ENCODE measurements around the gene NOL12.
"Not testable (repeated sequence)": the region's sequence is repeated elsewhere in the genome, so short reads cannot be mapped to it uniquely, and the experiment has no call there.

The NOL12 gene

DNA sequence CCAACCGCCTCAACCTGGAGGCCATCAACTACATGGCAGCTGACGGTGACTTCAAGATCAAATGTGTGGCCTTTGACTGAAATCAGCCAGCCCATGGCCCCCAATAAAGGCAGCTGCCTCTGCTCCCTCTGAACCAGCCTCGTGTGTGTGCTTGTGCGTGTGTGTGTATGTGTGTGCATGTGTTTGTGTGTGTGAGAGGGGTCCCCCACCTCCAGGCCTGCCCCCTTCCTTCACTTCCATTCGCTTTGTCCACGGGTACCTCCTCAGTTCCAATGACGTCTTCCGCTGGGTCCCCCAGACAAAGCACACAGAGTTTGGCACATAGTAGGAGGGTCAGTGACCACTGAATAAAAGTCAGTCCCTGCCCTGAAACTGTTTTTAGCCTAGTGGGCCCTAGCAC lies 6.5 kb upstream of the NOL12 start:
- no peak for DNase-seq (ENCODE audit: low read depth)

DNA sequence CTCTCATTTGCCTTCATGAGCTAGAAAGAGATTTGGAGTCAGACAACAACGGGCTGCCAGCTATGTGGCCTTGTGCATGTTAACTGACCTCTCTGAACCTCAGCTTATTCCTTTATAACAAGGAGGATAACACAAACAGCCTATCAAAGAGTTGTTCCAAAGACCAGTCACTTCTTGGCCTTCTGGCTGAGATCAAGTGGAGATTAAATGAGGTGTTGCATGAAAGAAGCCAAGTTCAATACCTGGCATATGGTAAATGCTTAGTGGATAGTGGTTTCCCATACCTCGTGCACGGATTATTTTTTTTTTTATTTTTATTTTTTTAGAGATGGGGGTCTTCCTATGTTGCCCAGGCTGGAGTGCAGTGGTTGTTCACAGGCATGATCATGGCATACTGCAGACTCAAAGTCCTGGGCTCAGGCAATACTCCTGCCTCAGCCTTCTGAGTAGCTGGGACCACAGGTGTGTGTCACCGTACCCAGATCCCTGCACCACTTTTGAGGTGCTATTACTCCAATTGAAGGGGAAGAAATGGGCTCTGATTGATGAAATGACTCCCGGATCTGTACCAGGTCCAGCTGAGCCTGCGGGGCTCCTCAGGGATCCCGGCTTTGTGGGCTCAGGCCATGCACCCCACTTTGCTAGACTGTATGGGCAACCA lies 5.8 kb upstream of the NOL12 start:
- no peak for DNase-seq (ENCODE audit: low read depth)

DNA sequence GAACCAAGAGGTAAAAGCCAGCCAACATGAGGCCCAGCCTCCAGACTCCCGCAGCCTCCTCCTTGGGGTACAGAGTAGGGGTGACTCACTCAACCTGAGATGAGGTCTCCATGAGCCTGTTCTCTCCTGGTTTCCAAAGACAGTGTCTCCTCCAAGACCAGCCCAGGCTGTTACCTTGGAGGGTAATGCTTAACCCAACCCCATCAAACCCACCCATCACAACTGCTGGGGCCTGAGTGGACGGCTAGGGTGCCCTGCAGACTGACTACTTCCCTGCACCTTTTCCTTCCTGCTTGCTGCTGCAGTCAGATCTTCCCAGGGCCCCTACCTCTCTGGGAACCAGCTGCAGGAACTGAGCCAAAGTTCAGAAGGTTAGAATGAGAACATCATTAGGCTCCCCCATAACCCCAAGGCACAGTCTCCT lies 5.1 kb upstream of the NOL12 start:
- DNase-seq (ENCODE audit: low read depth): no peak

DNA sequence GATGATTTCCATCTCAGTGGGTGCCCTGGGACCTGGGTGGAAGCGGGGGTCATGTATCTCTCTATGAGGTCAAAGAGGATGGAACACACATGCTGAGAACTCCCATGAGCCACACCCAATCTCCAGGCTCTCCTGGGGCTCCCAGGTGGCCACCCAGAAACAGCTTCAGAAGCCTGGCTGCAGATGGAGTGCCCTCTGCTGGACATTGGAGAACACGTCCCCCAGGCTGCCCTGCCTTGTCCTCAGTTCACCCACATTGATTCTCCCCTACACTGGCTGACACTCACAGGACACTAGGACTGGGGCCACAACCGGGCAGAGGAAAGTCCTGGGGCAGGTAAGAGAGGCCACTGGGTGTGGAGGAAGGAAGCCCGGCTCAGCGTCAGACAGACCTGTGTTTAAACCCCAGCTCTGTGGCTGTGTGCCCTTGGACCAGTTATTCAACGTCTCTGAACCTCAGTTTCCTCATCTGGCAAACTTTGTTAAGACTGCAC lies 4.5 kb upstream of the NOL12 start:
- DNase-seq (ENCODE audit: low read depth): peak; percentile 74

DNA sequence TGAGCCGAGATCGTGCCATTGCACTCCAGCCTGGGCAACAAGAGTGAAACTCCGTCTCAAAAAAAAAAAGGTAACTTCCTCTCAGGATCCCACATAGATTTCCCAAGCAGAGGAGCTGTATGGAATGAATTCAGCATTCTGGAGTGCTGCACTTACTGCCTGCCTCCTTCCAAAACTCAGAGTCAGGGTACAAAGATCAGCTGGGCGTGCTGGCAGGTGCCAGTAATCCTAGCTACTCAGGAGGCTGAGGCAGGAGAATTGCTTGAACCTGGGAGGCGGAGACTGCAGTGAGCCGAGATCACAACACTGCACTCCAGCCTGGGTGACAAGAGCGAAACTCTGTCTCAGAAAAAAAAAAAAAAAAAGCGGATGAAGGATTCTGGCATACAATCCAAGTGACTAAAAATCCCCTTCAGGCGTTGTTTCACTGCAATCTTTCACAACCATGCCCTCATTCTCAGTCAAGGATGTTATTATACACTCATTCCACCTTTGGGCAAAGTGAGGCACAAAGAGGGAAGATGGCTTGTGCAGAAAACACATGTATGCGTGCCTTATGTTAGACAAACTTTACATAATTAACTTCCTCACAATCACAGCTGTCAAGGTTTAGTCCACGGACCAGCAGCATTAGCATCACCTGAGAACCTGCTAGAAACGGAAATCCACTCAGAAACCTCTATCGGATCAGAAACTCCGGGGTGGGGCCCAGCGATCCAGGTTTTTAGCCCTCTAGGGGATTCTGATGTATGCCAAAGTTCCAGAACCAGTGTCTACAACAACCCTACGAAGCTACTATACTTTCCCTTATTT lies 1.1 kb upstream of the NOL12 start:
- no peak for DNase-seq (ENCODE audit: low read depth)

DNA sequence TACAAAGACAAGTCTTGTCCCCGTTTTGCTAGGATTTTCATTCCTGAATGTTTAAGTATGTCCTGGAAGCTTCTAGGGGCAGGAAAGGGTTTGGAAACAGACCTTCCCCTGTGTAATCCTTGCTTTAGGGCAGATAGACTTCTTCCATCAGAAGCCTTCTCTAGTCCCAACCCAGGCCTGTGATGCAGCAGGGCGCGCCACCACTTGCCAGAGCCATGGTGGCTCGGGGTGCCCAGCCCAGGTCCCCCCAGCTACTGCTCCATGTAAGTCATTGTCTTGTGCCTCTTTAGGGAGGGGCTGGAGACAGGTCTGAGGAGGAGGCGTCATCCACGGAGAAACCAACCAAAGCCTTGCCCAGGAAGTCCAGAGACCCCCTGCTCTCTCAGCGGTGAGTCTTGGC lies 4.3 kb downstream of the NOL12 start:
- no peak for DNase-seq (ENCODE audit: low read depth)

DNA sequence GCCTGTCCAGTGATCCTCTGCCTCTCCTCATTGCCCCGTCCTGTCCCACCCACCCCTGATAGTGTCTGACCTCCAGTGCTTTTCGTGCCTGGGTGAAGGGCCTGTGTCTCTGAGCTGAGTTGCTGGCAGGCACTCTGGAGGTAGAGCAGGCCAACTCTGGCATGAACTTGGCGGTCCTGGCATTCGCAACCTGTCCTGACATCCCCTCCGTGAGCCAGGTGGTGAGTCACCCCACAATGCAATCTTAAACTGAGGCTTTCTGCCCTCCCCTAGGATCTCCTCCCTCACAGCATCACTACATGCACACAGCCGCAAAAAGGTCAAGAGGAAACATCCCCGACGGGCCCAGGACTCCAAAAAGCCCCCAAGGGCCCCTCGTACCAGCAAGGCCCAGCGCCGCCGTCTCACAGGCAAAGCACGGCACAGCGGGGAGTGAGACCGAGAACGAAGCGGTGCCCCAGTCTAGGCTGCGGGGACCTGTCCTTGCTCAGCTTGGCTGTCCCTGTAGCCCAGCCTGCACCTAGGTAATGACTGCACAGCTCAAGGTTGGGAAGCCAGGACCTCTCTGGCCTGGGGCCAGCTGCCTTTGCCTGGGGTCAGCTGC lies 4.9 kb downstream of the NOL12 start:
- DNase-seq (ENCODE audit: low read depth): no peak

DNA sequence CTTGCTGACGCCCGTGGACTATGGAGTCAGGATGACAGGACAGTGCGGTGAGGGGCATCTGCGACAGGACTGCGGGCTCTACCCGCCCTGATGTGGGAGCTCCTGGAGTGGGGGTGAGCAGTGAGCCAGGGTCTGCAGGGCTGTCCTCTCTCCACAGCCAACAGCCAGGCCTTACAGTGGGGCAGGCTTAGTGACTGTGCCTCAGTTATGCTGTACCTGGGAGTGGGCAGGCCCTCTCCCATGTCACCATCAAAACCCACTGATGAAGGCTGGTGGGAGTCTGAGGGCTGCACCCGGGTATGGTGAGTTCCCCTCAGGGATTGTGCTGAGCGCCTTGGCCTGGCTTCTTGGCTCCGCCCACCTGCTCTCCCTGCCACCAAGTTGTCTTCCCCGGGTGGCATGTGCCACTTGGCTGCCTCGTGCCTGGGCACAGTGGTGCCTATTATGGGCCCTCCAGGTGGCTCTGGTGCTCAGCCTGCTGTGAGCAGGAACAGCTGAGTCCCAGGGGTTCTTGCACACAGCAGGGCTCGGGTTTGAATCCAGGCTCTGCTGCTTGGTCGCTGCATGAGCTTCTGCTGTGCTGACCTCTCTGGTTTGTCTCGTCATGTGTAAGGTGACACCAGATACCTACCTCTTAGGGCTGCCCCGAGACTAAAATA lies 6.6 kb downstream of the NOL12 start:
- DNase-seq (ENCODE audit: low read depth): no peak

DNA sequence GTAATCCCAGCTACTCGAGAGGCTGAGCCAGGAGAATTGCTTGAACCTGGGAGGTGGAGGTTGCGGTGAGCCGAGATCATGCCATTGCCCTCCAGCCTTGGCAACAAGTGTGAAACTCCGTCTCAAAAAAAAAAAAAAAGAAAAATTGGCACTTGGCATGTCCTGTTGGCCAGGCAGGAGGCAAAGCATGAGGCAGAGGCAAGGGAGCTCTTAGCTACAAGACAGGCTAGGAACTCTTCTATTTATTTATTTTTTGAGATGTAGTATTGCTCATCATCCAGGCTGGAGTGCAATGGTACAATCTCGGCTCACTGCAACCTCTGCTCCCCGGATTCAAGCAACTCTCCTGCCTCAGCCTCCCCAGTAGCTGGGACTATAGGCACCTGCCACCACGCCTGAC lies 8.0 kb downstream of the NOL12 start:
- not testable (repeated sequence) for DNase-seq (ENCODE audit: low read depth)

DNA sequence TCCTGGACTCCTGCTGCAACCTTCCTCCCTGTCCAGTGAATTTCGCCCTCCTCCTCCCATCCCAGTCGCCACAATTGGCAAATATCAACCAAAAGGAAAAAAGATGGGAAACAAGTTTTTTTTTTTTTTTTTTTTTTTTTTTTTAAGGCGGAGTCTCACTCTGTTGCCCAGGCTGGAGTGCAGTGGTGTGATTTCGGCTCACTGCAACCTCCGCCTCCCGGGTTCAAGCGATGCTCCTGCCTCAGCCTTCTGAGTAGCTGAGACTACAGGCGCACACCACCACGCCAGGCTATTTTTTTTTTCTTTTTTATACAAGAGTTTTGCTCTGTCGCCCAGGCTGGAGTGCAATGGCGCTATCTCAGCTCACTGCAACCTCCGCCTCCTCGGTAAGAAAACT lies 10.1 kb downstream of the NOL12 start:
- DNase-seq (ENCODE audit: low read depth): not testable (repeated sequence)

DNA sequence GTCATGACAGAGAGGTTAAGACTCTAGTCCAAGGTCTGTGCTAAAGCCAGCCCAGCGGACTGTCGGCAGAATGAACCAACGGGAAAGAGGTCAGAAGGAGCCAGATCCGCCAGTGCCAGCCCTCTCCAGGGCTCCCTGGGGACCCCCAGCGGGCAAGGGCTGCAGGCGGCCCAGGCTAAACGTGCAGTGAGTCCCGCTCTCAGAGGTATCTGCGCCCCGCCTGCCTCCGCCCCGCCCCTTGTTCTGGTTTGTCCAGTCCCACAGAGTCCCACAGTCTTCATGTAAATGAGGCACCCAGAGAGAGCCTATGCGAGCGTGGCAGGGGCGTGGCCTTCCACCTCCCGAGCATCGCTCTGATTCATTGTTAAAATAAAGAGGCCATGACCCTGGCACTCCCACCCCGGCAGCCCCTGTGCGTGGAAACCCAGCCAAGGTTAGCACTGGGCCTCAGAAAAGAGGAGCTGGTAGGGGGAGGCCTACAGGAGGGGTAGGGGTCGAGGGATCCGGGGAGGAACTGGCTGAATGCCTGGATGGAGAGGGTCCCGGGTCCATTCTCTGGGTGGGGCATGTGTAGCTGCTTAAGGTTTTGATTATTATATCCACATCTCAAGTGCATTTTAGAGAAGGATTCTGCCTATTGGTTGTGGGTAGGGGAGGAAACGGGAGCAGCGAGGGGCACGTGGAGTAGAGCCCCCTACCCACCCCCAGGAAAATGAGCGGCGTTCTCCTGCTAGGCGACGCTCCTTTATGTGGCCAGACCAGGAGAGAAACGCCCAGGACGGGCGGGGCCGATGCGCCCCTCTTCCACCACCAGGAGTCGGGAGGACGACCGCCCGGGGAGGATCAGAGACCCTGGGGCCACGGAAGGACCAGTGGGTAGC lies 10.8 kb downstream of the NOL12 start, which contains the start of gene TRIOBP:
Gene TRIOBP, plus strand, starts transcription at position 392 of the 881 bp plus-strand sequence. CDS start 4,318 bp downstream, outside the sequence.
- DNase-seq (ENCODE audit: low read depth): peak; percentile 91

DNA sequence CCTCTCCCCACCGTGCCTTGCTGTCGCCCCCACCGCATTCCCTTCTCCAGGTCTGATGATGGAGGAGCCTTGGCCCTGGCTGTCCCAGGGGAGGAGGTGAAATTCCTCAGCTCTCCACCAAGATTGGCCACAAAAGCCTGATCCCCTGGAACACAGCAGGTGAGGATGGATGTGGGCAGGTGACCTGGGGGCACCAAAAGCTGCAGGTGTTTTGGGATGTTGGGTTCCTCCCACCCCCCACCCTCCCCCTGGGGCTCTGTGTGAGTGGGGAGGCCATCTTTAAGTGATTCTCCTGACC lies 11.3 kb downstream of the NOL12 start:
- no peak for DNase-seq (ENCODE audit: low read depth)

DNA sequence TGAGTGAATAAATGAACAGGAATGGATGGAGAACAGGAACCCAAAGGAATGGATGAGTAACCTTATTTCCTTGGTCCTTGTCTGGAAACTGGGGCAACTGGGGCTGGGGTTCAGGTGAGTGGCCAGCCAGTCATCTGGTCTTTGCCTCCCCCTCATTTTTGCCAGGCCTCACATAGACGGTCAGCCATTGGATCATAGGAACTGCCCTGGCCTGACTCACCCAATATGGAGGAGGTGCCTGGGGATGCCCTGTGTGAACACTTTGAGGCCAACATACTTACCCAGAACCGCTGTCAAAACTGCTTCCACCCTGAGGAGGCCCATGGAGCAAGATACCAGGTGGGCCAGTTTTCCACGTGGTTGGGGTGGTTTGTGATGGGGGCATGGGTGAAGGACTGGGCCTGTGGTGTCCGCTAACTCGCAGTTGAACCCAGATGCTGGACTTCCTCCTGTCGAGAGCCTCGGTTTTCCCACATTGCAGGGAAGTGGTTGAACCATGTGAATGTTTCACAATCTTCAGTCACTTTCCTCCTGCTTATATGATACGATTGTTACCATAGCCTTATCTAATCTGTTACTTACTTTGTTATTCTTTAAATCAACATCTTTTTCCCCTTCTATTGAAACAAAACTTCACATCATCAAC lies 15.1 kb downstream of the NOL12 start:
- DNase-seq (ENCODE audit: low read depth): no peak

DNA sequence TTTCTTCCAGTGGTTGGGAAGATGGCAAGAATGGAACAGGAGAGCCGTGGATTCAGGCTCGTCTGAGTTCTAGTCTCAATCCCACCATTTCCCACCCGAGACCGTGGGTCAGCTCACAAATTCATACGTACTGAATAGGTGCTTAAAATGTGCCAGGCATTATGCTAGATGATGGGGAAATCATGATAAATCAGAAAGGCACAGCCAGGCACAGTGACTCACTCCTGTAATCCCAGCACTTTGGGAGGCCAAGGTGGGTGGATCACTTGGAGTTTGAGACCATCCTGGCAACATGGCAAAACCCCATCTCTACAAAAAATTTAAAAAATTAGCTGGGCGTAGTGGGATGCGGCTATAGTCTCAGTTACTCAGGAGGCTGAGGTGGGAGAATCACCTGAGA lies 17.8 kb downstream of the NOL12 start:
- no peak for DNase-seq (ENCODE audit: low read depth)

DNA sequence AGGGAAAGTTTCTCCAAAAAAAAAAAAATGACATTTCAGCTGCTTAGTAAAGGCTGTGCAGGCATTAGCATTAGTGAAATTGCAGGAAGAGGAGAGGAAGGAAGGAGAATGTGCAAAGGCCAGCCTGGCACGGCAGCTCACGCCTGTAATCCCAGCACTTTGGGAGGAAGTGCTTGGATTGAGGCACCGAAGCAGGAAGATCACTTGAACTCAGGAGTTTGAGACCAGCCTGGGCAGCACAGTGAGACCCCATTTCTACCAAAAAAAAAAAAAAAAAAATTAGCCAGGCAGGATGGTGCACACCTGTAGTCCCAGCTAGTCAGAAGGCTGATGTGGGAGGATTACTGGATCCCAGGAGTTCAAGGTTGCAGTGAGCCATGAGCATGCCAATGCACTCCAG lies 18.5 kb downstream of the NOL12 start:
- DNase-seq (ENCODE audit: low read depth): no peak

DNA sequence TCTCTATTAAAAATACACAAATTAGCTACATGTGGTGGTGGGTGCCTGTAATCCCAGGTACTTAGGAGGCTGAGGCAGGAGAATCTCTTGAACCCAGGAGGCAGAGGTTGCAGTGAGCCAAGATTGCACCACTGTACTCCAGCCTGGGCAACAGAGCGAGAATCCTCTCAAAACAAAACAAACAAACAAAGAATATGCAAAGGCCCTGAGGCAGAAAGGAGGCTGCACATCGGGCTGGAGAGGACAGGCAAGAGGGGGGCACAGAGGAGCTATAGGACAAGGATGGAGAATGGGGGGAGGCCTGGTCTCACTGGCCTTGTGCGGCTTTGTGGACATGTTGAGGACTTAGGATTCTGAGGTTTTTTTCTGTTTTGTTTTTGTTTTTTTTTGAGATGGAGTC lies 19.1 kb downstream of the NOL12 start:
- DNase-seq (ENCODE audit: low read depth): no peak

DNA sequence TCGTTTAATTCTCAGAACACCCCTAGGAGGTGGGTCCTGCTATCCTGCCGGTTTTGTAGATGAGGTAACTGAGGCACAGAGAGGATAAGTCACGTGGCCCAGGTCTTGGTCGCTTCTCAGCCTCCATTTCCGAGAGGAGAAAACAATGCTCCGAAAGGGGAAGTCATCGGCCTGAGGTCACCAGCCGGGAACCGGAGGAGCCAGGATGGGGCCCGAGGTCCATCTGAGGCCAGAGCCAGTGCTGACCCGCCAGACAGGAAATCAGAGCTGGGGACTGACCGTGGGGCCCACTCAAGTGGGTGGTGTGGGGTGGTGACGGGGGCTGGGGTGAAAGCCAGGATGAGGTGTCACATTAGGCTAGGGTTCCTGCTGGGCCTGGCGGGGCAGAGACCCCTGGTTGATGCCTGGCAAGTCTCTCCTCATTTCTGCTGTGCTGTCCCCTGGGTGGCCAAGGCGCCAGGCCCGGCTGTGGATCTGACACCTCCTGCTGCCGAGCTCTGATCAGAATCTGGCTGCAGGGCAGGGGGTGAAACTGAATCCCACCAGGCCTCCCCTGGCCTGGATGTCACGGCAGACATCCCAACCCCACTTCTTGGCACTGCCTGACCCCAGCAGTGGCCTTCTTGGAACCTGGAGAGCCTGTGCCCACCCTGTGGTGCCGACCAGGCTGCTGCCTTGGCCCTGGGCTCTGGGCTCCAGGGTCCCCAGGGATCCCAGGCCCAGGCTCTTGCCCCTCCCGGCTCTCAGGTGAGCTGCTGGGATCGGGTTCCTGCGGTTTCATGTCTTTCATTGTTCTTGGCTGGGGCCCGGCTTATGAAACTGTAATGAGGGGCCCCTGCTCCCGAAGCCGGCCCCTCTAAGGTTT lies 22.7 kb downstream of the NOL12 start:
- no peak for DNase-seq (ENCODE audit: low read depth)

DNA sequence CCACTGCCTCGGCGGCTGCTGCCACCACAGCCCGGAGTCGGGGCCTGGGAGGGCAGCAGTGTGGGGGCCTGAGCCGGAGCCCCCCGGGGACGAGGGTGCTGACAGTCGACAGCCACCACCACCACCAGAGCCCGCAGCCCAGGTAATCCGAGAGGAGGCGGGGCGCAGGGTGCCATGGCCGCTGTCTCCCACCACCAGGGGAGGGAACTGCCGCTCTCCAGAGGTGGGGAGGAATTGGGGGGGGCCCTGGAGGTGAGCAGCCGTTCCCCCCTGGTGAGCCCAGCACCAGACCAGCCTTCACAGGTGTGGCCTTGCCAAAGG lies 23.3 kb downstream of the NOL12 start:
- DNase-seq (ENCODE audit: low read depth): no peak

DNA sequence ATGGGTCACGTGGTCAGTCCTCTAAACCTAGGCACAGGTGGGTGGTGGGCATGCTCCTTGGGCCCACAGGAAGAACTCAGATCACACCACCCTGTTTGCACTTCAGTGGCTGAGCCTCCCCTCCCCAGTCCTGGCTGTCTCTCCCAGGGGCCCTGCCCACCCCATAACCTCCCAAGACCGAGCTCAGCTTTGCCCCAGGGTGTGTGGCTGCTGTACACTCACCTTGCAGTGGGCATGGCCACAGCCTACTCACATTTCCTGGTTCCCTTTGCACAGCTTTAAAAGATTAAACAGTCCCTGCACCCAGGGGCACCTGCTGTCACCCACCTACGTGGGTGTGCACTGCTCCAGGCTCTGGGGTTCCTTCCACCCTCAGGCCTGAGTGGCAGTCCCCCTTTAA lies 24.5 kb downstream of the NOL12 start:
- no peak for DNase-seq (ENCODE audit: low read depth)

DNA sequence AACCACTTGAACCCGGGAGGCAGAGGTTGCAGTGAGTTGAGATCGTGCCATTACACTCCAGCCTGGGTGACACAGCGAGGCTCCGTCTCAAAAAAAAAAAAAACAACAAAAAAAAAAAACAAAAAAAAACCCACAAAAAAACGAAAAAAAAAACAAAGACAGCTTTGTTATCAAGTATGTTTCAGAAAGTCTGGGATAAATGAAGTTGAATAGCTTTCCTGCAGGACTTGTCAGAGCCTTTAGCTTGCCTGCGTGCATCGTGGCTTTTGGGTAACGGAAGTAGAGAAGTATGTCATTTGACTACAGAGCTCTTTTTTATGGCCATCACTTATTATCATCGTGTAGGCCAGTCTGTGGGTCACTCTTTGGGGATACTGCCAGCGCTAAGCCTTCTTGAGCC lies 25.3 kb downstream of the NOL12 start:
- no peak for DNase-seq (ENCODE audit: low read depth)

Measured in fibroblast of the conjunctiva (primary cell).